BLaER1 (cell line): ENCODE data around the gene TEX35.

Experiments used
- H3K27ac ChIP-seq: shearing (Covaris generic); formaldehyde crosslinking; 2 replicates; pipeline ENCODE4 v1.8.1; 2022
- H3K27me3 ChIP-seq: shearing (Covaris generic); formaldehyde crosslinking; 2 replicates; pipeline ENCODE4 v1.8.1; 2022
- H3K36me3 ChIP-seq: shearing (Covaris generic); formaldehyde crosslinking; 2 replicates; pipeline ENCODE4 v1.8.1; 2022
- H3K4me1 ChIP-seq: shearing (Covaris generic); formaldehyde crosslinking; 2 replicates; pipeline ENCODE4 v1.8.1; 2022
- H3K4me2 ChIP-seq: shearing (Covaris generic); formaldehyde crosslinking; 2 replicates; pipeline ENCODE4 v1.8.1; 2022
- H3K4me3 ChIP-seq: shearing (Covaris generic); formaldehyde crosslinking; 2 replicates; pipeline ENCODE4 v1.8.1; 2022
- H3K9ac ChIP-seq: shearing (Covaris generic); formaldehyde crosslinking; 2 replicates; pipeline ENCODE4 v1.8.1; 2022
- H3K9me3 ChIP-seq: shearing (Covaris generic); formaldehyde crosslinking; 2 replicates; pipeline ENCODE4 v1.8.1; 2022
- H4K20me1 ChIP-seq: shearing (Covaris generic); formaldehyde crosslinking; 2 replicates; pipeline ENCODE4 v1.8.1; 2022
- Cebpa-rat ChIP-seq: shearing (Covaris generic); IDR thresholded peaks from 2 replicates; pipeline ENCODE4 v1.8.1; 2022

TEX35 gene

DNA sequence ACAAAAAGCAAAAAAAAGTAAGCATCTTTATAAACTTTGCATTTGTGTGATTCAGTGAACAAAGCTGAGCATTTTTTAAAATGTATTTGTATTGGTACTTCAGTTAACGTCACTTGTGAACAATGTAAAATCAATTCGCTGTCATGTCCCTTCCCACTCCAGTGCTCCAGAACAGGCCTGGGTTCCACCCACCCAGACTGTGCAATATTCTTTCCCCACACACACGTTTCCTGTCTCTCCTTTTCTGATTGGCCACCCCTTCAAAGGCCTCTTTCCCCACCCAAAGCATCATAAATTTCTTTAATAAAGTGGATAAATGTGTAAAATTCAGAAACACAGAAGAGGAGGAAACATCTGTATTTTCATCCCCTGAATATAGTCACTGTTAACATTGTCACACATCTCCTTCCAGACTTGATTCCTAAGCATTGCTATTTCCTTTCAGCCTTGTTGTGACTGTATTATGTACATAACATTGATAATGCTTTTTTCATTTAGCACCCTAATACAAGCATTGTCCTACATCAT is 28.1 kb upstream of the TEX35 start:
- H3K4me2 ChIP-seq, result peak overlapping the region; percentile 83
- peaks cover 72% of the 10 kb centered on the region for H3K4me1 ChIP-seq
- no peaks in the 10 kb centered on the region for H4K20me1 ChIP-seq
- H3K27me3 ChIP-seq, result no peaks in the 10 kb centered on the region
- no peak for TF ChIP-seq Cebpa-rat
- H3K9ac ChIP-seq, result peak overlapping the region; percentile 62
- H3K36me3 ChIP-seq, result peaks cover 10% of the 10 kb centered on the region; the same call in 1 of the 2 replicates
- H3K4me3 ChIP-seq, result peak overlapping the region; percentile 30; the same call in 1 of the 2 replicates
- peak overlapping the region; percentile 96 for H3K27ac ChIP-seq
- peaks cover 12% of the 10 kb centered on the region; the same call in 1 of the 2 replicates for H3K9me3 ChIP-seq

DNA sequence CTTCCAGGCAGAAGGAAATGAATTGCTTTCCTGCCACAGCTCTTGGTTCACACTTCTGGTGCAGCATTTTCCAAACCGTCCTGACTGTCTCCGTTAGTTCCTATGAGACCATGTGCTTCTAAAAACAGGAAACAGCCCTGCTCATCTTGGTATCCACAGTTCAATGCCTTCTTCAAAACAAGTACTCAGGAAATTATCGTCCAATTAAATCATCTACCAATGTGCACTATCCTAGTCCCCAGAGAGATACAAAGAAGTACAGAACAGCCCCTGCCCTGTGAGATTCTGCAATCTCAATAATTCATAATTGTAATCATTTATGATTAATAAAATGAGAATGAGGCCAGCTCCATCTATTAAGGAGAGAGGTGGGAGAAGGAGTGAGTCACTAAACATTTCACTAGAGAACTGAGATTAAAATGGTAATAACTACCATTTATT is 27.3 kb upstream of the TEX35 start:
- Histone ChIP-seq H3K27me3 (no peaks in the 10 kb centered on the region), H3K27ac (peak overlapping the region; percentile 96), H3K36me3 (peaks cover 10% of the 10 kb centered on the region; the same call in 1 of the 2 replicates), H3K4me2 (peak overlapping the region; percentile 83), H3K4me3 (peak overlapping the region; percentile 60), H4K20me1 (no peaks in the 10 kb centered on the region), H3K9me3 (peaks cover 11% of the 10 kb centered on the region; the same call in 1 of the 2 replicates), H3K4me1 (peaks cover 66% of the 10 kb centered on the region), H3K9ac (peak overlapping the region; percentile 83)
- no peak for TF ChIP-seq Cebpa-rat

- Histone ChIP-seq H3K27ac (peak overlapping the region; percentile 96), H3K4me3 (peak overlapping the region; percentile 60), H3K9ac (peak overlapping the region; percentile 83), H3K4me1 (peaks cover 66% of the 10 kb centered on the region), H3K27me3 (no peaks in the 10 kb centered on the region), H3K4me2 (peak overlapping the region; percentile 83), H3K36me3 (peaks cover 8% of the 10 kb centered on the region; the same call in 1 of the 2 replicates), H4K20me1 (no peaks in the 10 kb centered on the region), H3K9me3 (peaks cover 6% of the 10 kb centered on the region; the same call in 1 of the 2 replicates)
- TF ChIP-seq Cebpa-rat, result no peak
These were observed 26.5 kb upstream of the TEX35 start for GRCh38 chr1:178486100-178487069.

- peak overlapping the region; percentile 83 for H3K9ac ChIP-seq
- peak overlapping the region; percentile 96 for H3K27ac ChIP-seq
- H3K4me3 ChIP-seq, result peak overlapping the region; percentile 60
- no peaks in the 10 kb centered on the region for H3K27me3 ChIP-seq
- H3K4me1 ChIP-seq, result peaks cover 66% of the 10 kb centered on the region
- TF ChIP-seq Cebpa-rat, result no peak
- no peaks in the 10 kb centered on the region for H3K9me3 ChIP-seq
- no peaks in the 10 kb centered on the region for H4K20me1 ChIP-seq
- 0 out of 2 replicates have a peak, but pooled peaks cover 5% of the 10 kb centered on the region for H3K36me3 ChIP-seq
- H3K4me2 ChIP-seq, result peak overlapping the region; percentile 83
These were observed 25.8 kb upstream of the TEX35 start for GRCh38 chr1:178487070-178487615.

GRCh38 chr1:178488393-178488792 is 24.5 kb upstream of the TEX35 start:
- Histone ChIP-seq H3K9me3 (no peaks in the 10 kb centered on the region), H3K4me2 (peak overlapping the region; percentile 83), H3K27me3 (no peaks in the 10 kb centered on the region), H3K36me3 (no peaks in the 10 kb centered on the region), H3K4me3 (no peak overlapping the region), H3K9ac (no peak overlapping the region), H3K27ac (peak overlapping the region; percentile 96), H4K20me1 (no peaks in the 10 kb centered on the region), H3K4me1 (peaks cover 59% of the 10 kb centered on the region)
- no peak for TF ChIP-seq Cebpa-rat

DNA sequence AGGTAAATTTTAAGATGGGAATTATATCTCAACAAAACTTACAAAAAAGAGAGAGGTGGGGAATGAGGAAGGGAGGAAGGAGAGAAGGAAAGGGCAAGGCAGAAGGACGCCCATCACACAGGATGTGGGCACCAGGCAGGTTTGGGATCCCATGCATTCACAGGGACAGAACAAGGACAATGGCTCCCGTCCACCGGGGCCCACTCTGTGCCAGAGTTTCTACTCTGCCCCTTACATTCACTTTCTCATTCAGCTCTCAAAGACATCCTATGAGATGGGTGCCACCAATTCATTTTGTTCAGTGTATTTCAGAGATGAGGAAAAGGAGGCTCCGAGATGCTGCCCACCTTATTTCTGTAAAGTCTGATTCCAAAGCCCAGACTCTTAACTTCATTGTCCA is 23.5 kb upstream of the TEX35 start:
- H3K4me1 ChIP-seq, result peaks cover 52% of the 10 kb centered on the region
- H3K9ac ChIP-seq, result no peak overlapping the region
- no peaks in the 10 kb centered on the region for H3K9me3 ChIP-seq
- no peaks in the 10 kb centered on the region for H3K27me3 ChIP-seq
- H3K4me2 ChIP-seq, result no peak overlapping the region
- no peak for TF ChIP-seq Cebpa-rat
- H3K4me3 ChIP-seq, result no peak overlapping the region
- no peaks in the 10 kb centered on the region for H3K36me3 ChIP-seq
- H4K20me1 ChIP-seq, result no peaks in the 10 kb centered on the region
- H3K27ac ChIP-seq, result no peak overlapping the region

- Histone ChIP-seq H3K4me2 (no peak overlapping the region), H4K20me1 (no peaks in the 10 kb centered on the region), H3K27me3 (no peaks in the 10 kb centered on the region), H3K4me3 (no peak overlapping the region), H3K9ac (no peak overlapping the region), H3K4me1 (peaks cover 52% of the 10 kb centered on the region), H3K9me3 (no peaks in the 10 kb centered on the region), H3K36me3 (no peaks in the 10 kb centered on the region), H3K27ac (no peak overlapping the region)
- TF ChIP-seq Cebpa-rat, result no peak
These were observed 22.8 kb upstream of the TEX35 start for GRCh38 chr1:178490136-178490535.

DNA sequence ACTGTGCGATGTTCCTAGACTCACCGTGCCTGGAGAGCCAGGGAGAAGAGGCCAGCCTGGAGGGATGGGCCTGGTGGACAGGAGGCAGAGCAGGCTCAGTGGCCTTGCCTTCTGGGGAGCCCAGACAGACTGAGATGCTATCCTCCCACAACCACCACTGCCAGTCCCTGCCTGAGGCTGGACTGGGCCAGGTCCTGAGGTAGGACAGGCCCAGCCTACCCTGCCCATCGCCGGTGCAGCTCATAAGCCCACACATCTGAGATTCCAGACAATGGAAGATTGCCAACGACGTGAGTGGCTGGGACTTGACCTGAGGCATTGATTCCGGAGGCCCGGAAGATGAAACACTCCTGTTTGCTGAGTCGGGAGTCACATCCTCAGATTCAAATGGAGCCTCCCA is 21.9 kb upstream of the TEX35 start:
- TF ChIP-seq Cebpa-rat, result no peak
- no peaks in the 10 kb centered on the region for H3K27me3 ChIP-seq
- H4K20me1 ChIP-seq, result no peaks in the 10 kb centered on the region
- no peaks in the 10 kb centered on the region for H3K9me3 ChIP-seq
- H3K4me3 ChIP-seq, result no peak overlapping the region
- peaks cover 52% of the 10 kb centered on the region for H3K4me1 ChIP-seq
- H3K36me3 ChIP-seq, result no peaks in the 10 kb centered on the region
- H3K4me2 ChIP-seq, result no peak overlapping the region
- H3K27ac ChIP-seq, result no peak overlapping the region
- no peak overlapping the region for H3K9ac ChIP-seq

GRCh38 chr1:178491721-178492120 is 21.2 kb upstream of the TEX35 start:
- TF ChIP-seq Cebpa-rat, result no peak
- H4K20me1 ChIP-seq, result no peaks in the 10 kb centered on the region
- H3K4me3 ChIP-seq, result no peak overlapping the region
- no peaks in the 10 kb centered on the region for H3K9me3 ChIP-seq
- no peaks in the 10 kb centered on the region for H3K27me3 ChIP-seq
- peaks cover 48% of the 10 kb centered on the region for H3K4me1 ChIP-seq
- H3K27ac ChIP-seq, result no peak overlapping the region
- no peaks in the 10 kb centered on the region for H3K36me3 ChIP-seq
- no peak overlapping the region for H3K4me2 ChIP-seq
- no peak overlapping the region for H3K9ac ChIP-seq

GRCh38 chr1:178492341-178492740 is 20.6 kb upstream of the TEX35 start:
- H3K9ac ChIP-seq, result no peak overlapping the region
- H3K4me1 ChIP-seq, result peaks cover 42% of the 10 kb centered on the region
- no peaks in the 10 kb centered on the region for H3K36me3 ChIP-seq
- H3K27ac ChIP-seq, result no peak overlapping the region
- TF ChIP-seq Cebpa-rat, result no peak
- H3K4me2 ChIP-seq, result no peak overlapping the region
- H3K4me3 ChIP-seq, result no peak overlapping the region
- H3K9me3 ChIP-seq, result no peaks in the 10 kb centered on the region
- H3K27me3 ChIP-seq, result no peaks in the 10 kb centered on the region
- H4K20me1 ChIP-seq, result no peaks in the 10 kb centered on the region
